HFF-Myc (cell line): ENCODE results near the gene CALCOCO2.
A peak's percentile ranks its signal among the peaks of the same experiment; 100 is the strongest.

ENCODE experiments used
- DNase-seq: peaks from one replicate; pipeline ENCODE4 v3.0.0-alpha.2; 2011; ENCODE audit warnings: low read depth; ENCODE audit errors: extremely low read depth
- H3K4me3 ChIP-seq: replicated peaks from 2 replicates; pipeline ENCODE4 v1.5.1; 2011; ENCODE audit warnings: low read depth, mild to moderate bottlenecking, control low read depth, low read length
- CTCF ChIP-seq: IDR thresholded peaks from 2 replicates; pipeline ENCODE4 v1.5.1; 2012; ENCODE audit warnings: mild to moderate bottlenecking, low read depth, low read length, control low read depth; ENCODE audit errors: missing control alignments

The CALCOCO2 gene

DNA sequence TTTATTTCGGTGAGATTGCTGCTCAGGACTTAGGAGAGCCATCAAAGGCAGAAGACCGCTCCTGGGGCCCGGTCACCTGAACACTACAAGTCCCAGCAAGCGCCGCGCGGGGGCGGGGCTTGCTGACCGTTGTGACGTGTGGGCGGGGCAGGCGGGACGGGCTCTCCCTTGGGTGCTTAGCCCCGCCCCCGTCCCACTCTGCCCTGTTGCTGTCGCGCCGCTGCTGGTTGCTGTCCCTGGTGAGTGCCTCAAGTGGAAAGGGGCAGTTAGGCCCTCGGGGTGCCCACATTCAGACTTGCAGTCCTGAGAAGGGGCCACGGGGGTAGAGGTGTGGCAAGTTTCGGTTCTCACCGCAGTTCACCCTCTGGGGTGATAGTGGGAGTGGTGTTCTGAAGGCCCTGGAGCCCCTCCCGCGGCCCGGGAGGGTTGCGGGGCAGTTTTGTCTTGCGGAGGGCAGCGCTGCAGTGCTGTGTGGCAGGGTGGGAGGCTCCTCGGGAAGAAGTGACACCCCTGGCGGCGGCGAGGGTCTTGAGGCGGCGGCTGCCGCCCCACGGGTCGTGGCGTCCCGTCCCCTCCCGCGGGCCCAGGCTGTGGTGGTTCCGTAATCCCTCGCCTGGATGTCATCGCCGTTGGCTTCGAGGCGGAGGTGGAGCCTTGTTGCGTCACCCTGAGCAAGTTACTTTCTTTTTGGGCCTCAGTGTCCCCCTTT lies at the start of gene CALCOCO2:
Gene CALCOCO2 (plus strand): TSS at position 196 of the 709 bp plus-strand sequence. CDS start 10,673 bp downstream, outside the sequence.
- no peak for TF ChIP-seq CTCF
- H3K4me3 ChIP-seq: peak within 1 kb of the TSS; percentile 86
- peak; percentile 37 for DNase-seq

DNA sequence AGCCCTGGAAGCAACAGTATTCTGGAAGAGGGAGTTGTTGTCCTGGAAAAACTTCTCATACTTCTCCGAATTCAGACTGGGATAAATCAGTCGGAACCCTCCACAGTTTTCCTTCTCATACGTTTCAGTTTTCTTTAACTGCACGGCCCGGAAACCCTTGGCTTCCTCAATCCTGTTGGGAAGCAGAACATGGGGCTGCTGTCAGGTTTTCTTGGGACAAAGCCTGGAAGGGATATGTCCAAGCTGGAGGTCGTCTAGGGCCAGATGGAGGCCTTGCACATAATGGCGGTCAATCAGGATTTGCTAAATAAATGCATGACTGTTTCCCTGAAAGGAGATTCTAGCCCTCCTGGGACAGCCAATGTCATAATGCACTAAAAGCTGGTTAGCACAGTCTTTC lies 43.0 kb upstream of the CALCOCO2 start:
- DNase-seq: no peak
- H3K4me3 ChIP-seq: no peak overlapping the region
- TF ChIP-seq CTCF: no peak

- no peak for TF ChIP-seq CTCF
- no peak for DNase-seq
Observed at GRCh38 chr17:48790607-48791127, 40.2 kb upstream of the CALCOCO2 start.

GRCh38 chr17:48791128-48792032 lies 39.5 kb upstream of the CALCOCO2 start:
- peak; percentile 57 for DNase-seq
- no peak overlapping the region for H3K4me3 ChIP-seq

More at GRCh38 chr17:48790607-48791127, 40.2 kb upstream of the CALCOCO2 start:
- no peak overlapping the region for H3K4me3 ChIP-seq

GRCh38 chr17:48792033-48792798 lies 38.6 kb upstream of the CALCOCO2 start:
- TF ChIP-seq CTCF: no peak
- DNase-seq: no peak
- H3K4me3 ChIP-seq: no peak overlapping the region

More at GRCh38 chr17:48791128-48792032, 39.5 kb upstream of the CALCOCO2 start:
- TF ChIP-seq CTCF: peak; percentile 89
